Activated CD4-positive, alpha-beta T cell treated with anti-CD3 and anti-CD28 coated beads, Interleukin-2, Interleukin-4, amounts not matched to agents 100 ng/mL and 50 ng/mL, durations not matched to agents 16 hours and 8 hours (primary cell): ENCODE data around the gene AMBRA1.
A peak's percentile ranks its signal among the peaks of the same experiment; 100 is the strongest.
"Not testable (repeated sequence)": the region's sequence is repeated elsewhere in the genome, so short reads cannot be mapped to it uniquely, and the experiment has no call there.

Source experiments
- DNase-seq: peaks from one replicate; pipeline ENCODE4 v3.0.0-alpha.2; 2020; ENCODE audit warnings: low spot score

The AMBRA1 gene

DNA sequence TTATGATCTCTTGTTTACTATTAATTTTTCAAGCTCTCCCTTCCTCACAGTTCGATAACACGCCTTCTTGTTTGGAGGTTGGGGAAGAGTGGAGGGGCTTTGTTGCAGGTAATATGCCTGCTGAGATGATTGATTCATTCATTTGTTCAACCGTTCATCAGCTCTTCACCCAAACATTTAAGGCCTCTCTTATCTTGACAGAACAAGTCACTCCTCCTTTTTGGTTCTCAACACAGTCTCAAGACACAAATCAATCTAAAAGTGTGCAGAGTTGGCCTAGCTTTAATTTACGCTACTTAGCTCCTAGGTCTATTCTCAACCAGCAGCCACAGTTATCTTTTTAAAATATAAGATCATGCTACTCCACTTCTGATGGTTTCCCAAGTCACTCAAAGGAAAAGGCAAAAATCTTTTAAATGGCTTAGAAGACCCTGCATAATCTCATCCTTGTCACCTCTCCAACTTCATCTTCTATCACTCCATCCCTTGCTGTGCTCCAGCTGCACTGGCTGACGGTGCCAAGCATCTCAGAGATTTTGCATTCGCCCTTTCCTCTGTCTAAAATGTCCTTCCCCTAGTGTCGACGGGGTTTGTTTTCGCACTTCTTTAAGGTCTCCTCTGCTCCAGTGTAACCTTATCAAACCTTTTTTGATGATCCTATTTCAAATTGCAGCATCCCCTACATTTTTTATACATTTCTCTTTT is 60.3 kb downstream of the AMBRA1 start:
- no peak for DNase-seq

GRCh38 chr11:46529928-46530574 is 63.8 kb downstream of the AMBRA1 start:
- no peak for DNase-seq

- DNase-seq: peak; percentile 77
Observed at GRCh38 chr11:46529095-46529905, 64.5 kb downstream of the AMBRA1 start.

DNA sequence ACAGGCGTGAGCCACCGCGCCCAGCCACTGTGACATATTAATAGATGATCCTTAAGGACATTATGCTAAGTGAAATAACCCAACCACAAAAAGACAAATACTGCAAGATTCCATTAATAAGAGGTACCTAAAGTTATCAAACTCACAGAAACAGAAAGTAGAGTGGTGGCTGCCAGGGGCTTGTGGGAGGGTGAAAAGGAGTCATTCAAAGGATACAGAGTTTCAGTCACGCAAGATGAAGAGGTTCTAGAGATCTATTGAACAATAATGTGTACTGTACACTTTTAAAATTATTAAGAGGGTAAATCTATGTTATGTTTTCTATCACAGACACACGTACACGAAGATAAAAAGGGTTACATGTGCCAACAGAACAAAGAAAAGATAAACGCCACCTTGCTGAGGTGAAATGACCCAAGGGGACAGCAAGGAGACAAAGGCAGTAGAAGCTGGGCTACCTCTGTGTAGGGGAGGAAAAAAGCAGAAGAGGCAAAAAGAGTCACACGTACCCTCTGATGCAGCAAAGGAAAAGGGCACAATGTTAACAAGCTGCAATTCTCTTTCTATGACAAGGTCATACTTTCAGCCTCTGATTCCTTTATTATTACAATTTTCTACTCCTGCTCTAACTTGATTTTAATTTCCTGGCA is 65.3 kb downstream of the AMBRA1 start:
- DNase-seq: no peak

- DNase-seq: no peak
Observed at GRCh38 chr11:46527591-46528130, 66.2 kb downstream of the AMBRA1 start.

GRCh38 chr11:46526216-46527215 is 67.3 kb downstream of the AMBRA1 start:
- DNase-seq: no peak

DNA sequence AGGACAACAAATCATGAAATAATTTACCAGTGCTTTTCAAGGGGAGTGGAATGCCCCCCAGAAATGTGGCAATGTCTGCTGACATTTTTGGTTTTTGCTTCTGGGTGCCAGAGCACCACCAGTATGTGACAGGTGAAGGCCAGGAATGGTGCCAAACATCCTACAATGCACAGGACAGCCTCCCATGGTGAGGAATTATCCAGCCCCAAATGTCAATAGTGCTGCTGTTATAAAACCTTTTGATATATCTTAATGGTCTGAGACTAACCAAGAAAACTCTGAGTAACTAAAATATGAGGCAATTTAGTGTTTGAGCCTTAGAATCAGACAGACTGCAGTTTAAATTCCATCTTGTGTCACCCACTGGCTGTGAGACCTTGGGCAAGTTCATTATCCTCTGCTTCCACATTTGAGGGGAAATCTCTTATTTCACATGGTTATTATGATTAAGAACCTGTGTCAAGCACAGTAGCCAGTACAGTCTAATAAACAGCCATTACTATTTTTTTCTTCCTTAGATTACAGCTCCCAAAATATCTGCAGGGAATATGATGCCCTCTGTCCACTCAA is 69.5 kb downstream of the AMBRA1 start:
- no peak for DNase-seq

- DNase-seq: no peak
Observed at GRCh38 chr11:46523290-46523689, 70.5 kb downstream of the AMBRA1 start.

GRCh38 chr11:46522682-46523281 is 71.0 kb downstream of the AMBRA1 start:
- no peak for DNase-seq

DNA sequence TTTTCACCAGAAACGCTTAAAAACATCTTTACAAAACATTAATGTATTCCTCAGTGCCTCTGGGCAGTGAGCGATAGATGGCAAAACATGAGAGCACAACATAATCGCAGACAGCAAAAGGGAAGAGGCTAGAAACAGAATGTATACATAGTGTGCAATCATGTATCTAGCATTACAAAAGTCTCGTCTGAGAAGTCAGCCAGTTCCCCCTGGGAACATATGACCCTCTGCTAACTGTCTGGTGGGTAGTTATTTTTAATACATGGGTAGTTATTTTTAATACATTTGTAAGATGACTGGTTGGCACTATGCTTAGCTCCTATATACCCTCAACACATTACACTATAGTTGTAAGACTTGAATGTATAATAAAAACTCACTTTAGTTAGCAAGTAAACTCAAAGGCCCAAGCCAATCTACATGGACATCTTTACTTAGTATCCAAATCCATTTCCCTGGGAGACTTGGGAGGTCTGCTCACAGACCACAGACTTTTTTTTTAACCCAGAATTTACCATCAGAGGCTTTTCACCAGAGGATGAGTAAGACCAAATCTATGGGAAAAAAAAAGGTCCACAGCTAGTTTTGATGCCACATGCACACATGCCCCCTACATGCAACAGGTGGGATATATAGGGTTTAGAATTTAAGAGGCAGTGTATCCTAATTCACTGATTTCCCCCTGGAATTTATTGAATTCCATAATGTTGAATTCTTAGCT is 71.7 kb downstream of the AMBRA1 start:
- no peak for DNase-seq

GRCh38 chr11:46520971-46521745 is 72.7 kb downstream of the AMBRA1 start:
- DNase-seq: no peak

DNA sequence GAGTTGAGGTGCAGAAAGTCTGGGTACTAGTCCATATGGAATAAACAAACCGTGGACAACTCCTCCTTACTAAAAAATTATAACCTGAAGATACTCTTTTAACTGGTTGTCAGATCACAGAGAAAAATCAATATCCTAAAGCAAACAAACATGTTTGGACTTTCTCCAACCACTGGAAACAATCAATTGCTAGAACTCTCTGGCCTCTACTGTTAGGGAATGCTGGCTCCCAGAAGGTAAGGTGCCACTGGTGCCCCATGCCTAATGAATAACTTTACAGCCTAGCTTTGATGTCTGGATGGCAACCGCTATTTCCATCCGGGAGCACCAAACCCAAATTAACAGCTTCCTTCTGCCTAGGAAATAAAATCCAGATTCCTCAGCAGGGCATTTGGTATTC is 74.5 kb downstream of the AMBRA1 start:
- no peak for DNase-seq

- DNase-seq: not testable (repeated sequence)
Observed at GRCh38 chr11:46518928-46519327, 74.9 kb downstream of the AMBRA1 start.

- no peak for DNase-seq
Observed at GRCh38 chr11:46514370-46514769, 79.5 kb downstream of the AMBRA1 start.

- DNase-seq: no peak
Observed at GRCh38 chr11:46513934-46514342, 79.9 kb downstream of the AMBRA1 start.

- no peak for DNase-seq
Observed at GRCh38 chr11:46512261-46512881, 81.5 kb downstream of the AMBRA1 start.

DNA sequence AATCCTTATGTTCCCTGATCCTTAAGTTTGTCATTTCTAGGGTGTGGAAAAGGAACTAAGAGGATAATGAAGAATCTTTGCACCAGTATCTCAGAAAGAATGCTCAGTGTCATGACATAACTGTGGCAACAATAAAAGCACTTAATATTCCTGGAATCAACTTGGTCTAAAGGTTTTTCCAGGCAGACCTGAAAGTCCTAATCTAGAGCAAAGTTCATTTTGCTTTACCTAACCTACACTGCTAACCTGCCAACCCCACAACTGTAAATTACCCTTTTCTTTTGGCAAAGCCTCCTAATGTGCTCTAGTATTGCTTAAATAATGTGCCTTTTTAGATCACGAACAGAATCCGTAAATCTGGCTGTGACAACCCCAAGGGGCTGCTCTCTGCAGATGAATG is 82.5 kb downstream of the AMBRA1 start:
- no peak for DNase-seq

GRCh38 chr11:46508360-46508759 is 85.5 kb downstream of the AMBRA1 start:
- no peak for DNase-seq
